ENCODE results near the gene ADSS1. TPM values are rescaled to one million over a fixed set of nuclear protein-coding genes. Genes with fewer than 3 reads are reported as not detected.

ADSS1 gene
- total RNA-seq, 2 donors from 2014 or later, result 18.3 to 44.4 TPM

DNA sequence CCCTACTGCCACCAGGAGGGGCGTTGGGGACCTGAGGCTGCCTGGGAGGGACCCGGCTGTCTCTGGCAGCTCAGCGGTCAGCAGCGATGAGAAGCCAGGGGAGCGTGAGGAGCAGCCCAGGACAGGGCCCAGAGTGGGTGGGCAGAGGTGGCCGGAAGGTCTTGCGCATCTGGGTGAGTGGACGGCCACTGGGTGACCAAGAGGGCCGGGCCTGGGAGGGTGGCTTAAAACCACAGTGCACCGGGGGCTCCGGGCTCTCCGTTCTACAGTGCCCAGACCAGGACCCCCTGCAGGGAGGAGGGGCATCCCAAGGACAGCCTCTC is 24.6 kb upstream of the ADSS1 start:
- no peak for TF ChIP-seq POLR2A (IDR thresholded peaks at IDR 0.05)
- no peak for TF ChIP-seq POLR2AphosphoS5 (IDR thresholded peaks at IDR 0.05)
- TF ChIP-seq, protein P1, sequence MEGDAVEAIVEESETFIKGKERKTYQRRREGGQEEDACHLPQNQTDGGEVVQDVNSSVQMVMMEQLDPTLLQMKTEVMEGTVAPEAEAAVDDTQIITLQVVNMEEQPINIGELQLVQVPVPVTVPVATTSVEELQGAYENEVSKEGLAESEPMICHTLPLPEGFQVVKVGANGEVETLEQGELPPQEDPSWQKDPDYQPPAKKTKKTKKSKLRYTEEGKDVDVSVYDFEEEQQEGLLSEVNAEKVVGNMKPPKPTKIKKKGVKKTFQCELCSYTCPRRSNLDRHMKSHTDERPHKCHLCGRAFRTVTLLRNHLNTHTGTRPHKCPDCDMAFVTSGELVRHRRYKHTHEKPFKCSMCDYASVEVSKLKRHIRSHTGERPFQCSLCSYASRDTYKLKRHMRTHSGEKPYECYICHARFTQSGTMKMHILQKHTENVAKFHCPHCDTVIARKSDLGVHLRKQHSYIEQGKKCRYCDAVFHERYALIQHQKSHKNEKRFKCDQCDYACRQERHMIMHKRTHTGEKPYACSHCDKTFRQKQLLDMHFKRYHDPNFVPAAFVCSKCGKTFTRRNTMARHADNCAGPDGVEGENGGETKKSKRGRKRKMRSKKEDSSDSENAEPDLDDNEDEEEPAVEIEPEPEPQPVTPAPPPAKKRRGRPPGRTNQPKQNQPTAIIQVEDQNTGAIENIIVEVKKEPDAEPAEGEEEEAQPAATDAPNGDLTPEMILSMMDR (IDR thresholded peaks at IDR 0.05), result no peak
- no peak overlapping the region for H3K4me3 ChIP-seq

GRCh38 chr14:104700225-104700651 is 23.8 kb upstream of the ADSS1 start:
- Histone ChIP-seq H3K27me3 (replicated peaks; ENCODE audit: insufficient read depth) (no peaks in the 10 kb centered on the region), H3K27ac (no peak overlapping the region), H3K4me1 (replicated peaks) (no peaks in the 10 kb centered on the region), H3K36me3 (peaks cover 0 to 4% of the 10 kb centered on the region in 2 donors), H3K9me3 (no peaks in the 10 kb centered on the region), H3K4me3 (no peak overlapping the region)
- intact Hi-C loops (cut with DNase I), result no loop called here
- TF ChIP-seq, protein P1 (IDR thresholded peaks at IDR 0.05), result no peak
- no peak for TF ChIP-seq POLR2A (IDR thresholded peaks at IDR 0.05)
- 42% methylated on average over 14 of the region's 14 CpGs for WGBS
- no peak for DNase-seq (ENCODE audit: low spot score)

More for the DNA sequence above, 24.6 kb upstream of the ADSS1 start:
- intact Hi-C loops (cut with DNase I), result no loop called here
- Histone ChIP-seq H3K9me3 (no peaks in the 10 kb centered on the region), H3K4me1 (replicated peaks) (no peaks in the 10 kb centered on the region), H3K36me3 (peaks cover 0 to 3% of the 10 kb centered on the region in 2 donors), H3K27me3 (replicated peaks; ENCODE audit: insufficient read depth) (no peaks in the 10 kb centered on the region), H3K27ac (no peak overlapping the region)
- WGBS, result 75% methylated on average over 12 of the region's 12 CpGs
- no peak for DNase-seq (ENCODE audit: low spot score)

- Histone ChIP-seq H3K9me3 (no peaks in the 10 kb centered on the region), H3K4me3 (no peak overlapping the region), H3K4me1 (replicated peaks) (no peaks in the 10 kb centered on the region), H3K27me3 (replicated peaks; ENCODE audit: insufficient read depth) (no peaks in the 10 kb centered on the region), H3K27ac (no peak overlapping the region), H3K36me3 (peaks cover 0 to 4% of the 10 kb centered on the region in 2 donors)
- no peak for DNase-seq (ENCODE audit: low spot score)
- intact Hi-C loops (cut with DNase I), result no loop called here
- TF ChIP-seq, protein P1 (IDR thresholded peaks at IDR 0.05), result no peak
- TF ChIP-seq POLR2AphosphoS5 (IDR thresholded peaks at IDR 0.05) (no peak), POLR2A (IDR thresholded peaks at IDR 0.05) (no peak)
- 85% methylated on average over 21 of the region's 22 CpGs for WGBS
Measured at GRCh38 chr14:104700747-104701217, 23.2 kb upstream of the ADSS1 start.

- Histone ChIP-seq H3K27ac (no peak overlapping the region), H3K36me3 (peaks cover 0 to 4% of the 10 kb centered on the region in 2 donors), H3K27me3 (replicated peaks; ENCODE audit: insufficient read depth) (no peaks in the 10 kb centered on the region), H3K4me3 (no peak overlapping the region), H3K4me1 (replicated peaks) (no peaks in the 10 kb centered on the region), H3K9me3 (no peaks in the 10 kb centered on the region)
- WGBS, result 92% methylated on average over 46 of the region's 46 CpGs
- no peak for DNase-seq (ENCODE audit: low spot score)
- intact Hi-C loops (cut with DNase I), result no loop called here
- TF ChIP-seq POLR2A (IDR thresholded peaks at IDR 0.05), result no peak
- TF ChIP-seq, protein P1 (IDR thresholded peaks at IDR 0.05), result no peak
- TF ChIP-seq POLR2AphosphoS5 (IDR thresholded peaks at IDR 0.05), result no peak
Measured at GRCh38 chr14:104701383-104702076, 22.5 kb upstream of the ADSS1 start.

DNA sequence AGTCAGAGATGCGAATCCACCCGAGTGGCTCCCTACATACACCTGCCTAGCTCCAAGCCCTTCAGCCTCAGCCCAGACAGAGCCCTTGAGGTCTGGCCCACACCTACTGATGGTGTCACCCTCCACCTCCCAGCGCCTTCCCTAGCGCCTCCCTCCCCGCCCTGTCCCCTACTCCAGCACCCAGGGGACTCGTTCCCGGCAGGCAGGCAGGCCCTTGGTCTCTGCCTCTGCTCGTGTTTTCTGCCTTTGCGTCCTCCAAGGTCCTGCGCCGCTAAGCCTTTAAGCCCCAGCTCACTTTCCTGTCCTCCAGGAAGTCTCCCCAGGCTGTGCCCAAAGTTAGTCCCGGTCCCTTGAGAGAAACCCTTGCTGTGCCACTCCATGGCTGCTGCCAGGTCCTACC is 21.9 kb upstream of the ADSS1 start:
- H3K9me3 ChIP-seq, result no peaks in the 10 kb centered on the region
- no peaks in the 10 kb centered on the region for H3K4me1 ChIP-seq (replicated peaks)
- H3K4me3 ChIP-seq, result no peak overlapping the region
- no peak for TF ChIP-seq POLR2AphosphoS5 (IDR thresholded peaks at IDR 0.05)
- no peak for TF ChIP-seq POLR2A (IDR thresholded peaks at IDR 0.05)
- TF ChIP-seq, protein P1 (IDR thresholded peaks at IDR 0.05), result no peak
- intact Hi-C loops (cut with DNase I), result no loop called here
- no peaks in the 10 kb centered on the region for H3K27me3 ChIP-seq (replicated peaks; ENCODE audit: insufficient read depth)
- H3K36me3 ChIP-seq, result peaks cover 0 to 4% of the 10 kb centered on the region in 2 donors
- 72% methylated on average over 12 of the region's 12 CpGs for WGBS
- no peak for DNase-seq (ENCODE audit: low spot score)
- no peak overlapping the region for H3K27ac ChIP-seq
